Dendritic cell treated with granulocyte-macrophage colony-stimulating factor and Interleukin-4, amounts not matched to agents 40 ng/mL and 50 ng/mL, for 4 days (primary cell): ENCODE data around the gene SLC16A3.
A peak's percentile ranks its signal among the peaks of the same experiment; 100 is the strongest.

Source experiments
- H3K27ac Mint-ChIP-seq: one replicate; pipeline ENCODE4 v1.8.0; 2022; ENCODE audit warnings: mild to moderate bottlenecking, mixed read lengths
- H3K27me3 Mint-ChIP-seq: one replicate; pipeline ENCODE4 v1.8.0; 2022; ENCODE audit warnings: mild to moderate bottlenecking, mixed read lengths
- H3K36me3 Mint-ChIP-seq: one replicate; pipeline ENCODE4 v1.8.0; 2022; ENCODE audit warnings: low read depth, mixed read lengths
- H3K4me1 Mint-ChIP-seq: one replicate; pipeline ENCODE4 v1.8.0; 2022; ENCODE audit warnings: low read depth, mixed read lengths
- H3K4me3 Mint-ChIP-seq: one replicate; pipeline ENCODE4 v1.8.0; 2022; ENCODE audit warnings: mild to moderate bottlenecking, moderate library complexity, mixed read lengths
- H3K9me3 Mint-ChIP-seq: one replicate; pipeline ENCODE4 v1.8.0; 2022; ENCODE audit warnings: mixed read lengths
- intact Hi-C: fragments of 100-400 bp; cut with micrococcal nuclease; formaldehyde crosslinking; loops from one replicate; pipeline ENCODE4 v1.15.0; 2022

The SLC16A3 gene

DNA sequence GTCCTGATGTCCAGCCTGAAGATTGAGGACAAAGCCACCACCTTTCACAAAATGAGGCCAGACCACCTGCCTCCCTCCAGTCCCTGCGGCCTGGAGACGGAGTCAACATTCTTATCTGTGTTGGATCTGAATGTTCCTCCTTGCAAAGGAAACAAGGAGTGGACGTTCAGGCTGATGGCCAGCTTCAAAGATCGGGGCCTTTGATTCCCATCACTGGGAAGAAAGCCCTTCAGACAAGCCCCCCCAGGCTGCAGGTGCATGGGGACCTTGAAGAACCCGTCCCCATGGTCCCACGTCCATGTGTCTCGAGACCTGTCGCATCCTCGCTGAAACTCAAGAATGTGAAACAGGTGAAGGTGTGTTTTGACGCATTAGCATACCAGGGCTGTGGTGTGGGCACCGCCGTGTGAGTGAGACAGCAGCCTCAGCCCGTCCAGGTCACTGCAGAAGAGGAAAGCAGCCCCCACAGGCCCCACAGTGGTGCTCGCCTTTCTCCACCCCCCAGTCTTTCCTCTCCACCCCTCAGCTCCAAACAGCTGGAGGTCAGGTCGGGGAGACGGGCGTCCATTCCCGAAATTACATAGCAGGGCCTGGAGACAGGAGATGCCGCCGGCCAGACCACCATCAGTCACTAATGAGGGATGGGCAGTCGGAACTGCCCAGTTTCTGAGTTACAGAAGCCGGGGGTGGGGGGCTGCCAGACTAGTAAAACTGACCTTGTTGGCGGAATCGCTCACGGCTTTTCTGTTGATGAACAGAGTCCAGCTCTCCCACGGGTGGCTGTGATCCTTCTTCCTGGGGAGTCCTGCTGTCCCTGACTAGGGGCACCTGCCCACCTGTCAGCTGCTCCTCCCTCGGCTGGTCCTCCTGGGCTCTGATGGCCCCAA, 45.5 kb downstream of the SLC16A3 start:
- H3K27ac Mint-ChIP-seq, result peak overlapping the region; percentile 99
- no peaks in the 10 kb centered on the region for H3K9me3 Mint-ChIP-seq
- intact Hi-C loops, result no loop called here
- H3K36me3 Mint-ChIP-seq, result peaks cover 49% of the 10 kb centered on the region
- peak overlapping the region; percentile 89 for H3K4me3 Mint-ChIP-seq
- H3K4me1 Mint-ChIP-seq, result peaks cover 73% of the 10 kb centered on the region
- no peaks in the 10 kb centered on the region for H3K27me3 Mint-ChIP-seq

DNA sequence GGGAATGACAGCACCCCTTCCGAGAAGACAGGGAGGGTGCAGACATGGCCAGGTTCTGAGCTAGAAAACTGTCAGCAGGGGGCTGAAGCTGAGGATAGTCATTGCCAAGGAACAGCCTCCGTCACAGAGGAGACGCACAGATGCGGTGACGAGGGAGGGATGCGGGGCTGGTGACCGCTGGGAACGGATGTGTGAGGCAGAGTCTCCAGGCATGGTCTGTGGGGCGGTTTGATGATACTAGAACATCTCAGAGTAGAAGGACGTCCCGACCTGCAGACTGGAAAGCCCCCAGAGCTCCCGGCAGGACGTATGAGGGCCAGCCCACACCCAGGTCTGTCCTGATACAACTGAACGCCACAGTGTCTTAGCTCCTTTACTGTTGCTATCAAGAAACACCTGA, 46.5 kb downstream of the SLC16A3 start:
- H3K27ac Mint-ChIP-seq, result peak overlapping the region; percentile 10
- H3K36me3 Mint-ChIP-seq, result peaks cover 39% of the 10 kb centered on the region
- no peaks in the 10 kb centered on the region for H3K27me3 Mint-ChIP-seq
- H3K4me1 Mint-ChIP-seq, result peaks cover 68% of the 10 kb centered on the region
- H3K9me3 Mint-ChIP-seq, result no peaks in the 10 kb centered on the region
- no peak overlapping the region for H3K4me3 Mint-ChIP-seq
- intact Hi-C loops, result no loop called here

DNA sequence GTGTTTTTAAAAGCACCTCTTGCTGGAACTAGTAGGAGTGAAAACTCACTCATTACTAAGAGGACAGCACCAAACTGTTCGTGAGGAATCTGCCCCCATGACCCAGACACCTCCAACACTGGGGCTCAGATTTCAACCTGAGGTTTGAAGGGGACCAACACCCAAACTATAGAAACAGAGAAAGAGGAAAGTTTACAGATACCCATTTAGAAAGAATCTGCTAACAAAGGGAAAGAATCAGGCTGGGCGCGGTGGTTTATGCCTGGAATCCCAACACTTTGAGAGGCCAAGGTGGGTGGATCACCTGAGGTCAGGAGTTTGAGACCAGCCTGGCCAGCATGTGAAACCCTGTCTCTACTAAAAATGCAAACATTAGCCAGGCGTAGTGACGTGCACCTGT, 48.1 kb downstream of the SLC16A3 start:
- Mint-ChIP-seq H3K4me1 (peaks cover 68% of the 10 kb centered on the region), H3K4me3 (no peak overlapping the region), H3K27me3 (peaks cover 3% of the 10 kb centered on the region), H3K9me3 (no peaks in the 10 kb centered on the region), H3K27ac (peak overlapping the region; percentile 40), H3K36me3 (peaks cover 23% of the 10 kb centered on the region)
- intact Hi-C loops, result no loop called here

GRCh38 chr17:82277851-82278250, 49.0 kb downstream of the SLC16A3 start:
- Mint-ChIP-seq H3K9me3 (no peaks in the 10 kb centered on the region), H3K4me3 (no peak overlapping the region), H3K27me3 (peaks cover 3% of the 10 kb centered on the region), H3K36me3 (peaks cover 15% of the 10 kb centered on the region), H3K4me1 (peaks cover 69% of the 10 kb centered on the region), H3K27ac (peak overlapping the region; percentile 96)
- intact Hi-C loops, result no loop called here

GRCh38 chr17:82278308-82278707, 49.5 kb downstream of the SLC16A3 start:
- Mint-ChIP-seq H3K27ac (peak overlapping the region; percentile 96), H3K9me3 (no peaks in the 10 kb centered on the region), H3K4me3 (no peak overlapping the region), H3K36me3 (peaks cover 12% of the 10 kb centered on the region), H3K27me3 (peaks cover 4% of the 10 kb centered on the region), H3K4me1 (peaks cover 73% of the 10 kb centered on the region)
- intact Hi-C loops, result no loop called here

DNA sequence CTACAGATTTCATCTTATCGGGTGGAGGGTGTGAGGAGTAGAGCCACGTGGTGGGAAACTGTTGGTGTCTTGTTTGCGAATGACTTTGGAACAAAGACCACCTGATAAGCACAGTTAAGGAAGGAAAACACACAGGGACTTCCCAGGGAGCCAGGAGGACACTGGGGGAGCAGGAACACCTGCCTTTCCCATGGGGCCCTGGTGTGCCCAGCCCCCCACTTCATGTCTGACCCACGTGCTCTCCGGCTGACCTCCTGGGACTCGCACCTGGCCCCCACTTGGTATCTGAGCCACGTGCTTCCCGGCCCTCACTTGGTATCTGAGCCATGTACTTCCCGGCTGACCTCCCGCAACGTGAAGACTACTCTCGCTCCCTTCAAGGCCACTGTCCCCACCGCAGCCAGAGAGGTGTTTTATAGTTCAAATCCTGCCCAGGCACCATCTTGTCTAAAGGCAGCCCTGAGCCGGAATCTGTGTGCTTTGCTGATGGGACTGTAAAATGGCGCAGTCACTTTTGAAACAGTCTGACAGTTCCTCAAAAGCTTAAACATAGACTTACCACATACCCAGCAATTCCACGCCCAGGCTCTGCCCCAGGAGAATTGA, 50.0 kb downstream of the SLC16A3 start:
- intact Hi-C loops, result no loop called here
- no peaks in the 10 kb centered on the region for H3K9me3 Mint-ChIP-seq
- H3K4me1 Mint-ChIP-seq, result peaks cover 79% of the 10 kb centered on the region
- peak overlapping the region; percentile 96 for H3K27ac Mint-ChIP-seq
- peaks cover 7% of the 10 kb centered on the region for H3K36me3 Mint-ChIP-seq
- H3K4me3 Mint-ChIP-seq, result peak overlapping the region; percentile 45
- H3K27me3 Mint-ChIP-seq, result peaks cover 10% of the 10 kb centered on the region

DNA sequence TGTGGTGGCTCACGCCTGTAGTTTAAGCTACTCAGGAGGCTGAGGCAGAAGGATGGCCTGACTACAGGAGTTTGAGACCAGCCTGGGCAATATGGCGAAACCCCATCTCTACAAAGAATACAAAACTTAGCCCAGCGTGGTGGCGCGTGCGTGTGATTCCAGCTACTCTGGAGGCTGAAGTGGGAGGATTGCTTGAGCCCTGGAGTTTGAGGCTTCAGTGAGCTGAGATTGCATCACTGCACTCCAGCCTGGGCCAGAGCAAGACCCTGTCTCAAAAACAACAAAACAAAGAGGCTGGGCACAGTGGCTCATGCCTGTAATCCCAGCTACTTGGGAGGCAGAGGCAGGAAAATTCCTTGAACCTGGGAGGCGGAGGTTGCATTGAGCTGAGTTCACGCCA, 51.7 kb downstream of the SLC16A3 start:
- Mint-ChIP-seq H3K9me3 (no peaks in the 10 kb centered on the region), H3K4me1 (peaks cover 73% of the 10 kb centered on the region), H3K4me3 (no peak overlapping the region), H3K27ac (no peak overlapping the region), H3K27me3 (peaks cover 10% of the 10 kb centered on the region), H3K36me3 (peaks cover 7% of the 10 kb centered on the region)
- intact Hi-C loops, result no loop called here

- H3K9me3 Mint-ChIP-seq, result no peaks in the 10 kb centered on the region
- no peak overlapping the region for H3K4me3 Mint-ChIP-seq
- H3K36me3 Mint-ChIP-seq, result peaks cover 7% of the 10 kb centered on the region
- H3K27me3 Mint-ChIP-seq, result peaks cover 10% of the 10 kb centered on the region
- intact Hi-C loops, result no loop called here
- peaks cover 73% of the 10 kb centered on the region for H3K4me1 Mint-ChIP-seq
- no peak overlapping the region for H3K27ac Mint-ChIP-seq
Observed at GRCh38 chr17:82281076-82281475, 52.2 kb downstream of the SLC16A3 start.

DNA sequence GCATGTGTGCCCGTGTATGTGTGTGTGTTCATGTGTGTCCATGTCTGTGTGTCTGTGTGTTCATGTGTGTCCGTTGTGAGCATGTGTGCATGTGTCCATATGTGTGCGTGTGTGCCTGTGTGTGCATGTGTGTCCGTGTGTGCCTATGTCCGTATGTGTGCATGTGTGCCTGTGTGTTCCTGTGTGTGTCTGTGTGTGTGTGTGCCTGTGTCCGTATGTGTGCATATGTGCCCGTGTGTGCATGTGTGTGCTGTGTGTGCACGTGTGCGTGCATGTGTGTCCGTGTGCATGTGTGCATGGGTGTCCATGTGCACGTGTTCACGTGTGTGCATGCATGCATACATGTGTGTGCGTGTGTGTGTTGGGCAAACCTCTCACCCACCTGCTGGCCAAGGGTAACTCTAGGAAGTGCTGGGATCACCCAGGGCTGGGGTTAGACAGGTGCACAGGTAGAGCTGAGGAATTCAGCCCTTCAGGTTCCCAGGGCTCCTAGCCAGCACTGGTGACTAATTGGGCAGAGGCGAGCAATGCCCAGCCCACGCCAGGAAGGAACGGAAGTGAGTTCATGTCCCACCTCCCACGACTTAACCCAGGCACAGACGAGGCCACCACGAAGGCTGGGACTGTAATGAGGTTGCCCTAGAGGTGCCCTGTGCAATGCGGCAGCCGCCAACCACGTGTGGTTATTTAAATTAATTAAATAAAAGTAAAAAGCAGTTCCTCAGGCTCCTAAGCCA, 52.8 kb downstream of the SLC16A3 start:
- no peaks in the 10 kb centered on the region for H3K9me3 Mint-ChIP-seq
- peaks cover 67% of the 10 kb centered on the region for H3K4me1 Mint-ChIP-seq
- H3K27me3 Mint-ChIP-seq, result peaks cover 10% of the 10 kb centered on the region
- no peak overlapping the region for H3K27ac Mint-ChIP-seq
- H3K36me3 Mint-ChIP-seq, result peaks cover 7% of the 10 kb centered on the region
- no peak overlapping the region for H3K4me3 Mint-ChIP-seq
- intact Hi-C loops, result no loop called here

- Mint-ChIP-seq H3K36me3 (peaks cover 7% of the 10 kb centered on the region), H3K9me3 (no peaks in the 10 kb centered on the region), H3K4me3 (no peak overlapping the region), H3K4me1 (peaks cover 62% of the 10 kb centered on the region), H3K27me3 (peaks cover 12% of the 10 kb centered on the region), H3K27ac (peak overlapping the region; percentile 20)
- intact Hi-C loops, result no loop called here
Observed at GRCh38 chr17:82282239-82283207, 53.7 kb downstream of the SLC16A3 start.

GRCh38 chr17:82283208-82283749, 54.4 kb downstream of the SLC16A3 start:
- no peak overlapping the region for H3K4me3 Mint-ChIP-seq
- H3K27ac Mint-ChIP-seq, result peak overlapping the region; percentile 20
- no peaks in the 10 kb centered on the region for H3K9me3 Mint-ChIP-seq
- H3K36me3 Mint-ChIP-seq, result peaks cover 1% of the 10 kb centered on the region
- intact Hi-C loops, result no loop called here
- H3K27me3 Mint-ChIP-seq, result peaks cover 17% of the 10 kb centered on the region
- peaks cover 62% of the 10 kb centered on the region for H3K4me1 Mint-ChIP-seq

GRCh38 chr17:82285141-82285540, 56.3 kb downstream of the SLC16A3 start:
- Mint-ChIP-seq H3K9me3 (no peaks in the 10 kb centered on the region), H3K4me1 (peaks cover 47% of the 10 kb centered on the region), H3K27ac (no peak overlapping the region), H3K4me3 (no peak overlapping the region), H3K27me3 (peaks cover 17% of the 10 kb centered on the region), H3K36me3 (no peaks in the 10 kb centered on the region)
- intact Hi-C loops, result no loop called here
